ENCODE measurements around the gene MGAT3.

The MGAT3 gene

GRCh38 chr22:39446239-39446721 lies 10.5 kb upstream of the MGAT3 start:
- H3K27me3 ChIP-seq (replicated peaks in 2 of 5; ENCODE audit: control insufficient read depth in 4 of 5, insufficient read depth in 5 of 5, low read length in 4 of 5), result no peaks in the 10 kb centered on the region
- no peaks in the 10 kb centered on the region for H3K9me3 ChIP-seq (ENCODE audit: control extremely low read depth in 1 of 5, control insufficient read depth in 4 of 5, insufficient read depth in 2 of 5, low read depth in 1 of 5, low read length in 4 of 5)
- ChIA-PET CTCF (interaction anchor here (0.9 to 1.8 kb wide), 5 partner anchors 9 to 83 kb away, joined by 3 to 11 read pairs (median 5); no protein-coding TSS in a partner anchor), POLR2A (no interaction called here)
- H3K4me1 ChIP-seq (ENCODE audit: control extremely low read depth in 1 of 4, control insufficient read depth in 4 of 4, insufficient read depth in 4 of 4, low read length in 3 of 4), result peaks cover 0 to 76% (median 42%) of the 10 kb centered on the region in 4 experiments
- peak in 2 of 3 donors; percentile 27 to 39 for DNase-seq
- H3K27ac ChIP-seq (ENCODE audit: insufficient read depth in 1 of 2, low read depth in 1 of 2, low read length in 2 of 2, poor library complexity in 1 of 2, severe bottlenecking in 2 of 2), result peak overlapping the region in 1 of 2 experiments; percentile 46
- no peaks in the 10 kb centered on the region for H3K36me3 ChIP-seq (ENCODE audit: control insufficient read depth in 4 of 4, insufficient read depth in 4 of 4, low read length in 3 of 4)
- H3K4me3 ChIP-seq (ENCODE audit: control insufficient read depth in 1 of 7, extremely low read depth in 1 of 7, insufficient read depth in 4 of 7, low read depth in 2 of 7, low read length in 6 of 7), result peak overlapping the region in 1 of 7 experiments; percentile 8
- 80% methylated on average over 12 of the region's 13 CpGs for WGBS (ENCODE audit: insufficient coverage)

GRCh38 chr22:39448205-39449054 lies 8.4 kb upstream of the MGAT3 start:
- peaks cover 0 to 93% (median 50%) of the 10 kb centered on the region in 4 experiments for H3K4me1 ChIP-seq (ENCODE audit: control extremely low read depth in 1 of 4, control insufficient read depth in 4 of 4, insufficient read depth in 4 of 4, low read length in 3 of 4)
- no peaks in the 10 kb centered on the region for H3K27me3 ChIP-seq (replicated peaks in 2 of 5; ENCODE audit: control insufficient read depth in 4 of 5, insufficient read depth in 5 of 5, low read length in 4 of 5)
- CTCF ChIA-PET, result interaction anchor here (1.0 to 1.8 kb wide), 5 partner anchors 13 to 81 kb away, joined by 3 to 11 read pairs (median 4); no protein-coding TSS in a partner anchor
- DNase-seq, result peak in 1 of 3 donors; percentile 57
- no peak overlapping the region for H3K27ac ChIP-seq (ENCODE audit: insufficient read depth in 1 of 2, low read depth in 1 of 2, low read length in 2 of 2, poor library complexity in 1 of 2, severe bottlenecking in 2 of 2)
- no peaks in the 10 kb centered on the region for H3K36me3 ChIP-seq (ENCODE audit: control insufficient read depth in 4 of 4, insufficient read depth in 4 of 4, low read length in 3 of 4)
- no peaks in the 10 kb centered on the region for H3K9me3 ChIP-seq (ENCODE audit: control extremely low read depth in 1 of 5, control insufficient read depth in 4 of 5, insufficient read depth in 2 of 5, low read depth in 1 of 5, low read length in 4 of 5)
- POLR2A ChIA-PET, result interaction anchor here (0.6 kb wide), 1 partner anchor 129 kb away, joined by 3 read pairs; the partner anchor contains the start of gene RPL3
- 52% methylated on average over 19 of the region's 19 CpGs for WGBS (ENCODE audit: insufficient coverage)
- peak overlapping the region in 2 of 7 experiments; percentile 10 to 60 for H3K4me3 ChIP-seq (ENCODE audit: control insufficient read depth in 1 of 7, extremely low read depth in 1 of 7, insufficient read depth in 4 of 7, low read depth in 2 of 7, low read length in 6 of 7)

GRCh38 chr22:39449708-39450107 lies 7.1 kb upstream of the MGAT3 start:
- H3K9me3 ChIP-seq (ENCODE audit: control extremely low read depth in 1 of 5, control insufficient read depth in 4 of 5, insufficient read depth in 2 of 5, low read depth in 1 of 5, low read length in 4 of 5), result no peaks in the 10 kb centered on the region
- DNase-seq, result no peak
- no peak overlapping the region for H3K4me3 ChIP-seq (ENCODE audit: control insufficient read depth in 1 of 7, extremely low read depth in 1 of 7, insufficient read depth in 4 of 7, low read depth in 2 of 7, low read length in 6 of 7)
- ChIA-PET POLR2A (interaction anchor here (0.7 kb wide), 1 partner anchor 53 kb away, joined by 3 read pairs; the partner anchor contains the start of gene MIEF1), CTCF (interaction anchor here (0.6 to 1.0 kb wide), 3 partner anchors 19 to 1407 kb away, joined by 3 read pairs; partner anchors contain the start of gene XPNPEP3)
- no peak overlapping the region for H3K27ac ChIP-seq (ENCODE audit: insufficient read depth in 1 of 2, low read depth in 1 of 2, low read length in 2 of 2, poor library complexity in 1 of 2, severe bottlenecking in 2 of 2)
- no peaks in the 10 kb centered on the region for H3K27me3 ChIP-seq (replicated peaks in 2 of 5; ENCODE audit: control insufficient read depth in 4 of 5, insufficient read depth in 5 of 5, low read length in 4 of 5)
- 97% methylated on average over 5 of the region's 6 CpGs for WGBS (ENCODE audit: insufficient coverage)
- H3K36me3 ChIP-seq (ENCODE audit: control insufficient read depth in 4 of 4, insufficient read depth in 4 of 4, low read length in 3 of 4), result no peaks in the 10 kb centered on the region
- peaks cover 0 to 97% (median 57%) of the 10 kb centered on the region in 4 experiments for H3K4me1 ChIP-seq (ENCODE audit: control extremely low read depth in 1 of 4, control insufficient read depth in 4 of 4, insufficient read depth in 4 of 4, low read length in 3 of 4)

- no peak for DNase-seq
- ChIA-PET POLR2A (no interaction called here), CTCF (interaction anchor here (1.0 kb wide), 1 partner anchor 77 kb away, joined by 3 read pairs; no protein-coding TSS in a partner anchor)
- H3K4me3 ChIP-seq (ENCODE audit: control insufficient read depth in 1 of 7, extremely low read depth in 1 of 7, insufficient read depth in 4 of 7, low read depth in 2 of 7, low read length in 6 of 7), result no peak overlapping the region
- no peak overlapping the region for H3K27ac ChIP-seq (ENCODE audit: insufficient read depth in 1 of 2, low read depth in 1 of 2, low read length in 2 of 2, poor library complexity in 1 of 2, severe bottlenecking in 2 of 2)
- H3K9me3 ChIP-seq (ENCODE audit: control extremely low read depth in 1 of 5, control insufficient read depth in 4 of 5, insufficient read depth in 2 of 5, low read depth in 1 of 5, low read length in 4 of 5), result no peaks in the 10 kb centered on the region
- WGBS (ENCODE audit: insufficient coverage), result 98% methylated on average over 7 of the region's 13 CpGs
- H3K36me3 ChIP-seq (ENCODE audit: control insufficient read depth in 4 of 4, insufficient read depth in 4 of 4, low read length in 3 of 4), result no peaks in the 10 kb centered on the region
- H3K27me3 ChIP-seq (replicated peaks in 2 of 5; ENCODE audit: control insufficient read depth in 4 of 5, insufficient read depth in 5 of 5, low read length in 4 of 5), result no peaks in the 10 kb centered on the region
- H3K4me1 ChIP-seq (ENCODE audit: control extremely low read depth in 1 of 4, control insufficient read depth in 4 of 4, insufficient read depth in 4 of 4, low read length in 3 of 4), result peaks cover 0 to 94% (median 57%) of the 10 kb centered on the region in 4 experiments
These were observed 6.4 kb upstream of the MGAT3 start for GRCh38 chr22:39450258-39450955.

- POLR2A ChIA-PET, result interaction anchor here (0.6 kb wide), 2 partner anchors 82 to 1570 kb away, joined by 3 to 6 read pairs; no protein-coding TSS in a partner anchor
These were observed 4.1 kb upstream of the MGAT3 start for GRCh38 chr22:39452740-39453040.

GRCh38 chr22:39453765-39454378 lies 2.9 kb upstream of the MGAT3 start:
- 90% methylated on average over 8 of the region's 9 CpGs for WGBS (ENCODE audit: insufficient coverage)
- CTCF ChIA-PET, result interaction anchor here (0.8 to 2.8 kb wide), 10 partner anchors 8 to 111 kb away, joined by 3 to 11 read pairs (median 4); no protein-coding TSS in a partner anchor
- Histone ChIP-seq H3K27ac (ENCODE audit: insufficient read depth in 1 of 2, low read depth in 1 of 2, low read length in 2 of 2, poor library complexity in 1 of 2, severe bottlenecking in 2 of 2) (no peak overlapping the region), H3K36me3 (ENCODE audit: control insufficient read depth in 4 of 4, insufficient read depth in 4 of 4, low read length in 3 of 4) (no peaks in the 10 kb centered on the region), H3K9me3 (ENCODE audit: control extremely low read depth in 1 of 5, control insufficient read depth in 4 of 5, insufficient read depth in 2 of 5, low read depth in 1 of 5, low read length in 4 of 5) (no peaks in the 10 kb centered on the region), H3K4me3 (ENCODE audit: control insufficient read depth in 1 of 7, extremely low read depth in 1 of 7, insufficient read depth in 4 of 7, low read depth in 2 of 7, low read length in 6 of 7) (no peak overlapping the region), H3K4me1 (ENCODE audit: control extremely low read depth in 1 of 4, control insufficient read depth in 4 of 4, insufficient read depth in 4 of 4, low read length in 3 of 4) (peaks cover 0 to 78% (median 36%) of the 10 kb centered on the region in 4 experiments), H3K27me3 (replicated peaks in 2 of 5; ENCODE audit: control insufficient read depth in 4 of 5, insufficient read depth in 5 of 5, low read length in 4 of 5) (peaks cover 0 to 15% (median 8%) of the 10 kb centered on the region in 5 experiments)
- POLR2A ChIA-PET, result interaction anchor here (0.9 kb wide), 1 partner anchor 19 kb away, joined by 4 read pairs; no protein-coding TSS in a partner anchor
- no peak for DNase-seq

More at GRCh38 chr22:39452740-39453040, 4.1 kb upstream of the MGAT3 start:
- H3K27ac ChIP-seq (ENCODE audit: insufficient read depth in 1 of 2, low read depth in 1 of 2, low read length in 2 of 2, poor library complexity in 1 of 2, severe bottlenecking in 2 of 2), result no peak overlapping the region
- H3K9me3 ChIP-seq (ENCODE audit: control extremely low read depth in 1 of 5, control insufficient read depth in 4 of 5, insufficient read depth in 2 of 5, low read depth in 1 of 5, low read length in 4 of 5), result no peaks in the 10 kb centered on the region
- H3K36me3 ChIP-seq (ENCODE audit: control insufficient read depth in 4 of 4, insufficient read depth in 4 of 4, low read length in 3 of 4), result no peaks in the 10 kb centered on the region
- no peak overlapping the region for H3K4me3 ChIP-seq (ENCODE audit: control insufficient read depth in 1 of 7, extremely low read depth in 1 of 7, insufficient read depth in 4 of 7, low read depth in 2 of 7, low read length in 6 of 7)
- CTCF ChIA-PET, result interaction anchor here (0.5 to 2.8 kb wide), 9 partner anchors 9 to 81 kb away, joined by 3 to 11 read pairs (median 3); no protein-coding TSS in a partner anchor
- 73% methylated on average over 6 of the region's 6 CpGs for WGBS (ENCODE audit: insufficient coverage)
- peak in 1 of 3 donors; percentile 34 for DNase-seq
- peaks cover 0 to 4% (median 0%) of the 10 kb centered on the region in 5 experiments for H3K27me3 ChIP-seq (replicated peaks in 2 of 5; ENCODE audit: control insufficient read depth in 4 of 5, insufficient read depth in 5 of 5, low read length in 4 of 5)
- peaks cover 0 to 80% (median 39%) of the 10 kb centered on the region in 4 experiments for H3K4me1 ChIP-seq (ENCODE audit: control extremely low read depth in 1 of 4, control insufficient read depth in 4 of 4, insufficient read depth in 4 of 4, low read length in 3 of 4)
